Activated CD4-positive, alpha-beta T cell treated with anti-CD3 and anti-CD28 coated beads for 36 hours (primary cell): ENCODE data around the gene UGT1A8. TPM values are rescaled to one million over a fixed set of nuclear protein-coding genes. Genes with fewer than 3 reads are reported as not detected.

Experiments used
- ATAC-seq: fragments of 200-7000 bp; cut with Tn5 transposase; one replicate; pipeline ENCODE4 v1.10.0; 2021; ENCODE audit warnings: mild to moderate bottlenecking, moderate library complexity
- CTCF ChIA-PET: fragments of 350-600 bp; sonication (Branson Sonifier 250); formaldehyde crosslinking; loops from one replicate; lab custom pipeline; 2021; ENCODE audit warnings: antibody characterized with exemption; lab: Charles Lee
- POLR2A ChIA-PET: fragments of 350-600 bp; sonication (Branson Sonifier 250); formaldehyde crosslinking; loops from one replicate; lab custom pipeline; 2021; ENCODE audit warnings: antibody characterized with exemption, inconsistent platforms; lab: Charles Lee
- DNase-seq: peaks from one replicate; pipeline ENCODE4 v3.0.0-alpha.2; 2020
- H3K27ac Mint-ChIP-seq: one replicate; pipeline ENCODE4 v1.8.0; 2021; ENCODE audit warnings: mixed read lengths
- H3K27me3 Mint-ChIP-seq: one replicate; pipeline ENCODE4 v1.8.0; 2021; ENCODE audit warnings: mixed read lengths
- H3K36me3 Mint-ChIP-seq: one replicate; pipeline ENCODE4 v1.8.0; 2021; ENCODE audit warnings: low read depth, mixed read lengths
- H3K4me1 Mint-ChIP-seq: one replicate; pipeline ENCODE4 v1.8.0; 2021; ENCODE audit warnings: mixed read lengths
- H3K4me3 Mint-ChIP-seq: one replicate; pipeline ENCODE4 v1.8.0; 2021; ENCODE audit warnings: mild to moderate bottlenecking, moderate library complexity, mixed read lengths
- H3K9me3 Mint-ChIP-seq: one replicate; pipeline ENCODE4 v1.8.0; 2021; ENCODE audit warnings: low read depth, mixed read lengths
- intact Hi-C, 2 experiments: fragments of 100-400 bp; cut with DNase I in 1 of 2; cut with micrococcal nuclease in 1 of 2; formaldehyde crosslinking; loops; one replicate each; pipeline versions ENCODE4 v1.14.2 to v1.15.1; 2022 to 2024; cut with DNase I, micrococcal nuclease
- total RNA-seq, 2 experiments: library from RNA; stranded (reverse); gene quantifications; one replicate each; pipeline ENCODE4 v1.2.3, GENCODE V29; 2021

Gene UGT1A8
- total RNA-seq, 2 experiments from 2014 or later = not detected

- Mint-ChIP-seq H3K36me3 (no peaks in the 10 kb centered on the region), H3K4me1 (no peaks in the 10 kb centered on the region), H3K9me3 (peaks cover 4% of the 10 kb centered on the region), H3K27ac (no peak overlapping the region), H3K27me3 (peaks cover 7% of the 10 kb centered on the region), H3K4me3 (no peak overlapping the region)
- ChIA-PET POLR2A (no interaction called here), CTCF (no interaction called here)
- DNase-seq (no peak), ATAC-seq (no peak)
- intact Hi-C loops = no loop called here
Measured at GRCh38 chr2:233754872-233755611, 137.6 kb downstream of the UGT1A8 start.

DNA sequence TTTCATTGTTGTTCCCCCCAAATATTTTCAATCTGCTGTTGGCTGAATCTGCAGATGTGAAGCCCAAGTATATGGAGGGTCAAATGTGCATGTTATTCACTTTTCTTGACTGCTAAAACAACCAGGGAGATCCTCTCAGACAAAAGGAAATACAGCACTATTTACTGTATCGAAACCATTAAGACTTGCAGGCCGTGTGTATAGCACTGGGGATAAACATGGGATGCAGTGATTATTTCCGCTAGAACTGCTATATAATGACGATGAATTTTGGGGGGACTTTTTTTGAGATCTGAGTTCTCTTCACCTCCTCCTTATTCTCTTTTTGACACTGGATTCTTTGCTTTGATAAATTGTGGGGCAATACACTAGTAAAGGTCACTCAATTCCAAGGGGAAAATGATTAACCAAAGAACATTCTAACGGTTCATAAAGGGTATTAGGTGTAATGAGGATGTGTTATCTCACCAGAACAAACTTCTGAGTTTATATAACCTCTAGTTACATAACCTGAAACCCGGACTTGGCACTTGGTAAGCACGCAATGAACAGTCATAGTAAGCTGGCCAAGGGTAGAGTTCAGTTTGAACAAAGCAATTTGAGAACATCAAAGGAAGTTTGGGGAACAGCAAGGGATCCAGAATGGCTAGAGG is 139.1 kb downstream of the UGT1A8 start:
- ChIA-PET POLR2A (no interaction called here), CTCF (no interaction called here)
- no peak for DNase-seq
- H3K36me3 Mint-ChIP-seq = no peaks in the 10 kb centered on the region
- H3K9me3 Mint-ChIP-seq = peaks cover 1% of the 10 kb centered on the region
- no peak overlapping the region for H3K27ac Mint-ChIP-seq
- no peak for ATAC-seq
- H3K27me3 Mint-ChIP-seq = peaks cover 6% of the 10 kb centered on the region
- H3K4me3 Mint-ChIP-seq = no peak overlapping the region
- intact Hi-C loops = no loop called here
- H3K4me1 Mint-ChIP-seq = no peaks in the 10 kb centered on the region

DNA sequence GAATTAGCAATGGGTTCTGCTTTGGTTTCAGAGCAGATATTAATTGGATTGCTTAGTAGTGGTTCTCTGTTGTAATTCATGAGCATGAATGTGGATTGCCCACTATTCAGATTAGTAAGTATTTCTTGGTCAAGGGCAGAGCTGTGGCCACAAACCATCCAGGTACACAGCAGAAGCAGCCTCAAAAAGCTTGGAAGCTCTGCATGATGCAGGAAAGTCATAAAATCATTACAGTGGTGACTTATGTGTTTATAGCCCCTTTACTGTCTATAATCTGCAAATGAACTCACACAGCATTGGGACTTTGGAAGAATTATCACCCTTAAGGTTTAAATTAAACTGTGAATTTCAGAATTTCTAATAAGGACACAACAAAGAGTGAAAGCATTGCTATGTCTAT is 140.7 kb downstream of the UGT1A8 start:
- POLR2A ChIA-PET = no interaction called here

DNA sequence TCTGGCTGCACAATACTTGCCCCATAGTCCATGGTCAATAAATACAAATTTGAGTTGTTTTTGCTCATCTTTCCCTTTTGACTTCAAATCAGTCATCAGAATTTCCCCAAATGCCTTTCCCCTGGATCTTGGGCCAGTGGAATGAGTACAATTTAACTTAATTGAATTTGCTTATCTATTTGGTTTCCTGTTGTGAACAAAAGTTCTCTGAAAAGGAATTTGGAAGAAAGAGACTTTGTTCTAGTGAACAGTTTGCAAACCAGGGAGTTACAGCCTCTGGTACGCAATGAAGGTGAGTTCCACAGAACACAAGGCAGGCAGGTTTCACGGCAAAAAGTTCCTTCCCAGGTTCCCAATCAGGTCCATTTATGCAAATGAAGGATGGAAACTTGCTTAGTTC is 141.4 kb downstream of the UGT1A8 start:
- CTCF ChIA-PET = no interaction called here
- POLR2A ChIA-PET = no interaction called here
- Mint-ChIP-seq H3K27me3 (peaks cover 6% of the 10 kb centered on the region), H3K36me3 (no peaks in the 10 kb centered on the region), H3K9me3 (no peaks in the 10 kb centered on the region), H3K27ac (no peak overlapping the region), H3K4me3 (no peak overlapping the region), H3K4me1 (no peaks in the 10 kb centered on the region)
- ATAC-seq = no peak
- no peak for DNase-seq
- intact Hi-C loops = no loop called here

More for the DNA sequence above, 140.7 kb downstream of the UGT1A8 start:
- Mint-ChIP-seq H3K27ac (no peak overlapping the region), H3K36me3 (no peaks in the 10 kb centered on the region), H3K27me3 (no peaks in the 10 kb centered on the region), H3K4me1 (no peaks in the 10 kb centered on the region), H3K9me3 (no peaks in the 10 kb centered on the region), H3K4me3 (no peak overlapping the region)
- intact Hi-C loops = no loop called here
- CTCF ChIA-PET = no interaction called here
- ATAC-seq (no peak), DNase-seq (no peak)

- ChIA-PET POLR2A (no interaction called here), CTCF (no interaction called here)
- DNase-seq = no peak
- no peak within 1 kb of the TSS for H3K4me3 Mint-ChIP-seq
- no peaks in the 10 kb centered on the region for H3K36me3 Mint-ChIP-seq
- H3K9me3 Mint-ChIP-seq = no peaks in the 10 kb centered on the region
- no peak for ATAC-seq
- H3K27me3 Mint-ChIP-seq = peaks cover 9% of the 10 kb centered on the region
- intact Hi-C loops = no loop called here
- no peaks in the 10 kb centered on the region for H3K4me1 Mint-ChIP-seq
- no peak within 1 kb of the TSS for H3K27ac Mint-ChIP-seq
Measured at GRCh38 chr2:233760043-233760442, 142.6 kb downstream of the UGT1A8 start, which contains the start of gene UGT1A1. Gene UGT1A1, plus strand, starts transcription at chr2:233760270. Its CDS starts 18 bp downstream, at chr2:233760288.

GRCh38 chr2:233761040-233761769 is 143.8 kb downstream of the UGT1A8 start:
- H3K4me3 Mint-ChIP-seq = no peak overlapping the region
- no peak for DNase-seq
- no peaks in the 10 kb centered on the region for H3K36me3 Mint-ChIP-seq
- intact Hi-C loops = no loop called here
- peaks cover 13% of the 10 kb centered on the region for H3K27me3 Mint-ChIP-seq
- CTCF ChIA-PET = no interaction called here
- H3K4me1 Mint-ChIP-seq = no peaks in the 10 kb centered on the region
- no peak overlapping the region for H3K27ac Mint-ChIP-seq
- POLR2A ChIA-PET = no interaction called here
- no peaks in the 10 kb centered on the region for H3K9me3 Mint-ChIP-seq
- no peak for ATAC-seq

DNA sequence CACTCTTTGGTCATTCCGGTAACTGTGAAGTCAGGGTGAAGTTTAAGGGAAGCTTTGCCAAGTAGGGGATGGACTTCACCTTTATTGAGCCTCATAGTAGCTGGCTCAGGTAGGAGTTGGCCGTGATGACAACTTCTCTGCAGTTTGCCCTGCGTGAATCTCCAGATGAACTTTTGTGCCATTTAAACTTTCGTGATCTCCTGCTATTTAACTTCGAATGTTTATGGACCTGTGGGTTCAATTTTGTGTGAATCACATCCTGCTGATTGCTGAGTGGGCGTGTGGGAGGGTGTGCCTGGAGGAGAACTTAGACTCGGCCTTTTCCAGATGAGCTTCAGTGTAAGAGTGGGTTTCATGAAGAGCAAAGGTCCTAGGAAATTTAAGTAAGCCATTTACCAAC is 146.8 kb downstream of the UGT1A8 start:
- H3K27me3 Mint-ChIP-seq = peaks cover 19% of the 10 kb centered on the region
- intact Hi-C loops = no loop called here
- ATAC-seq = no peak

DNA sequence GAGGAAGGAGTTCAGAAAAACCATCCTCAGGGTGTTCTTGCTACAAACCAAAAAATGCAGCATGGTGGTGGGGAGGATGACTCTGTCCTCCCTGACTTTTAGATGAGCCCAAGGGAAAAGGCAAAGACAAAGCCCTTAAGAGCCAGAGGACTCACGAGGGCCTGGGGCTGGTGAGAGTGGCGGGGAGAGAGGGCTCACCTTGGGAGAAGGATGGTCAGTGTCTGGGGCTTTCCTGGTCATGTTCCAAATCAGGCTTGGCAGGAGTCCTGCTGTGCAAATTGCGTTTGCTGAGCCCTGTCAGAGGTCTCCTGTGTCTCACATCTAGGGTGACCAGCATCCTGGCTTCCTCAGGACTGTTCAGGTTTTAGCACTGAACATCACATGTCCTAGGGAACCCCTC is 147.3 kb downstream of the UGT1A8 start:
- H3K27me3 Mint-ChIP-seq = peaks cover 20% of the 10 kb centered on the region
- intact Hi-C loops = no loop called here

More for the DNA sequence above, 146.8 kb downstream of the UGT1A8 start:
- POLR2A ChIA-PET = no interaction called here
- CTCF ChIA-PET = no interaction called here
- no peak for DNase-seq
- H3K4me1 Mint-ChIP-seq = no peaks in the 10 kb centered on the region
- H3K9me3 Mint-ChIP-seq = no peaks in the 10 kb centered on the region
- no peaks in the 10 kb centered on the region for H3K36me3 Mint-ChIP-seq
- no peak overlapping the region for H3K4me3 Mint-ChIP-seq
- H3K27ac Mint-ChIP-seq = no peak overlapping the region

DNA sequence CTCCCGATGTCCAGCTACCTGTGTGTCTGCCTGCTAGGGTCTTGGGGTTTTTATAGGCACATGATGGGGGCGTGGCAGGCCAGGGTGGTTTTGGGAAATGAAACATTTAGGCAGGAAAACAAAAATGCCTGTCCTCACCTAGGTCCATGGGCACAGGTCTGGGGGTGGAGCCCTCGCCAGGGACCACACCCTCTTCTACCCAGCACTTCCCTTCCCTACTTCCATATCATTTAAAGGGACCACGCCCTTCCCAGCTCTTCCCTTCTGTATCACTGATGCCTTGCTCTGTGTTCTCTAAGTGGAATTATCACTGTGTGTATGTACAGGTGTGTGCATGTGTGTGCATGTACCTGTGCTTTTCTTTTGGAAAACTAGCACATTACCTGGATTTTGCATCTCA is 149.0 kb downstream of the UGT1A8 start:
- Mint-ChIP-seq H3K4me1 (no peaks in the 10 kb centered on the region), H3K4me3 (no peak overlapping the region), H3K9me3 (no peaks in the 10 kb centered on the region), H3K27me3 (peaks cover 20% of the 10 kb centered on the region), H3K36me3 (no peaks in the 10 kb centered on the region), H3K27ac (no peak overlapping the region)
- ChIA-PET POLR2A (no interaction called here), CTCF (no interaction called here)
- intact Hi-C loops = no loop called here
- ATAC-seq = no peak
- DNase-seq = no peak

More for the DNA sequence above, 147.3 kb downstream of the UGT1A8 start:
- H3K4me3 Mint-ChIP-seq = no peak overlapping the region
- ChIA-PET POLR2A (no interaction called here), CTCF (no interaction called here)
- no peaks in the 10 kb centered on the region for H3K36me3 Mint-ChIP-seq
- no peaks in the 10 kb centered on the region for H3K4me1 Mint-ChIP-seq
- H3K27ac Mint-ChIP-seq = no peak overlapping the region
- no peak for DNase-seq
- H3K9me3 Mint-ChIP-seq = no peaks in the 10 kb centered on the region
- ATAC-seq = no peak

DNA sequence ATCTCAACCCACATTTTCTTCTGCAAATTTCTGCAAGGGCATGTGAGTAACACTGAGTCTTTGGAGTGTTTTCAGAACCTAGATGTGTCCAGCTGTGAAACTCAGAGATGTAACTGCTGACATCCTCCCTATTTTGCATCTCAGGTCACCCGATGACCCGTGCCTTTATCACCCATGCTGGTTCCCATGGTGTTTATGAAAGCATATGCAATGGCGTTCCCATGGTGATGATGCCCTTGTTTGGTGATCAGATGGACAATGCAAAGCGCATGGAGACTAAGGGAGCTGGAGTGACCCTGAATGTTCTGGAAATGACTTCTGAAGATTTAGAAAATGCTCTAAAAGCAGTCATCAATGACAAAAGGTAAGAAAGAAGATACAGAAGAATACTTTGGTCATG is 150.6 kb downstream of the UGT1A8 start:
- intact Hi-C loops = no loop called here
- DNase-seq = no peak
- H3K4me1 Mint-ChIP-seq = no peaks in the 10 kb centered on the region
- POLR2A ChIA-PET = no interaction called here
- H3K27ac Mint-ChIP-seq = no peak overlapping the region
- no peak overlapping the region for H3K4me3 Mint-ChIP-seq
- H3K9me3 Mint-ChIP-seq = no peaks in the 10 kb centered on the region
- CTCF ChIA-PET = no interaction called here
- no peaks in the 10 kb centered on the region for H3K36me3 Mint-ChIP-seq
- ATAC-seq = no peak
- H3K27me3 Mint-ChIP-seq = peaks cover 20% of the 10 kb centered on the region

- no peaks in the 10 kb centered on the region for H3K36me3 Mint-ChIP-seq
- no peak overlapping the region for H3K4me3 Mint-ChIP-seq
- intact Hi-C loops = no loop called here
- no peaks in the 10 kb centered on the region for H3K4me1 Mint-ChIP-seq
- no peaks in the 10 kb centered on the region for H3K9me3 Mint-ChIP-seq
- POLR2A ChIA-PET = no interaction called here
- H3K27ac Mint-ChIP-seq = no peak overlapping the region
- H3K27me3 Mint-ChIP-seq = peaks cover 14% of the 10 kb centered on the region
- no peak for DNase-seq
- ATAC-seq = no peak
- CTCF ChIA-PET = no interaction called here
Measured at GRCh38 chr2:233769260-233769659, 151.8 kb downstream of the UGT1A8 start.

DNA sequence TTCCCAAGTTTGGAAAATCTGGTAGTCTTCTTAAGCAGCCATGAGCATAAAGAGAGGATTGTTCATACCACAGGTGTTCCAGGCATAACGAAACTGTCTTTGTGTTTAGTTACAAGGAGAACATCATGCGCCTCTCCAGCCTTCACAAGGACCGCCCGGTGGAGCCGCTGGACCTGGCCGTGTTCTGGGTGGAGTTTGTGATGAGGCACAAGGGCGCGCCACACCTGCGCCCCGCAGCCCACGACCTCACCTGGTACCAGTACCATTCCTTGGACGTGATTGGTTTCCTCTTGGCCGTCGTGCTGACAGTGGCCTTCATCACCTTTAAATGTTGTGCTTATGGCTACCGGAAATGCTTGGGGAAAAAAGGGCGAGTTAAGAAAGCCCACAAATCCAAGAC is 154.7 kb downstream of the UGT1A8 start:
- Mint-ChIP-seq H3K27ac (no peak overlapping the region), H3K36me3 (no peaks in the 10 kb centered on the region), H3K4me3 (no peak overlapping the region), H3K4me1 (no peaks in the 10 kb centered on the region), H3K27me3 (peaks cover 8% of the 10 kb centered on the region), H3K9me3 (peaks cover 14% of the 10 kb centered on the region)
- DNase-seq (no peak), ATAC-seq (no peak)
- intact Hi-C loops = no loop called here
- CTCF ChIA-PET = no interaction called here
- POLR2A ChIA-PET = no interaction called here
